GF-D8 (cell line): ENCODE data around the gene ZFP82.
A peak's percentile ranks its signal among the peaks of the same experiment; 100 is the strongest.

ENCODE experiments used
- DNase-seq: peaks from one replicate; lab custom pipeline; 2025; lab: John Stamatoyannopoulos, UW

ZFP82 gene

GRCh38 chr19:36418287-36419001 lies at the start of gene ZFP82:
ZFP82 (minus strand) TSS chr19:36418644; CDS start chr19:36409789, 8,855 bp downstream.
- peak; percentile 57 for DNase-seq

- DNase-seq: no peak
Observed at GRCh38 chr19:36460046-36460445, 41.6 kb upstream of the ZFP82 start.

GRCh38 chr19:36456831-36457230 lies 38.4 kb upstream of the ZFP82 start:
- no peak for DNase-seq

- DNase-seq: no peak
Observed at GRCh38 chr19:36449059-36449670, 30.7 kb upstream of the ZFP82 start.

GRCh38 chr19:36441339-36441738 lies 22.9 kb upstream of the ZFP82 start:
- no peak for DNase-seq

- no peak for DNase-seq
Observed at GRCh38 chr19:36436531-36436930, 18.1 kb upstream of the ZFP82 start.

- no peak for DNase-seq
Observed at GRCh38 chr19:36423925-36424324, 5.5 kb upstream of the ZFP82 start.

GRCh38 chr19:36421749-36422481 lies 3.5 kb upstream of the ZFP82 start:
- DNase-seq: no peak

GRCh38 chr19:36420961-36421748 lies 2.7 kb upstream of the ZFP82 start:
- no peak for DNase-seq

- DNase-seq: no peak
Observed at GRCh38 chr19:36417752-36418286, 625 bp downstream of the ZFP82 start.

- no peak for DNase-seq
Observed at GRCh38 chr19:36409841-36410240, 8.6 kb downstream of the ZFP82 start.

GRCh38 chr19:36408101-36408500 lies 10.3 kb downstream of the ZFP82 start:
- DNase-seq: no peak

- no peak for DNase-seq
Observed at GRCh38 chr19:36404498-36404897, 13.9 kb downstream of the ZFP82 start.

- no peak for DNase-seq
Observed at GRCh38 chr19:36401475-36401874, 17.0 kb downstream of the ZFP82 start.

GRCh38 chr19:36398571-36398970 lies 19.9 kb downstream of the ZFP82 start:
- no peak for DNase-seq

GRCh38 chr19:36392916-36393673 lies 25.3 kb downstream of the ZFP82 start:
- DNase-seq: no peak

GRCh38 chr19:36379510-36379819 lies 39.0 kb downstream of the ZFP82 start:
- DNase-seq: no peak

- DNase-seq: peak; percentile 68
Observed at GRCh38 chr19:36378625-36379509, 39.6 kb downstream of the ZFP82 start, which contains the start of gene ZFP14. ZFP14 (minus strand) TSS chr19:36379201; CDS start chr19:36367892, 11,309 bp downstream.

- no peak for DNase-seq
Observed at GRCh38 chr19:36377541-36378178, 40.8 kb downstream of the ZFP82 start.
